Amniotic epithelial cell (primary cell): Measurements from ENCODE around the gene DLX5.
"Not testable (repeated sequence)": the region's sequence is repeated elsewhere in the genome, so short reads cannot be mapped to it uniquely, and the experiment has no call there.

Source experiments
- DNase-seq: peaks from one replicate; pipeline ENCODE4 v3.0.0-alpha.2; 2010; ENCODE audit warnings: low read depth

The DLX5 gene

GRCh38 chr7:97024209-97025129 is at the start of gene DLX5:
Gene DLX5 (minus strand): TSS chr7:97024831. CDS start chr7:97024623, 208 bp downstream.
- peak; percentile 11 for DNase-seq

GRCh38 chr7:97072025-97072424 is 47.4 kb upstream of the DLX5 start:
- not testable (repeated sequence) for DNase-seq

- peak; percentile 39 for DNase-seq
Measured at GRCh38 chr7:97064972-97065587, 40.4 kb upstream of the DLX5 start.

- no peak for DNase-seq
Measured at GRCh38 chr7:97064020-97064419, 39.4 kb upstream of the DLX5 start.

GRCh38 chr7:97043281-97043680 is 18.6 kb upstream of the DLX5 start:
- no peak for DNase-seq

GRCh38 chr7:97039374-97040065 is 14.9 kb upstream of the DLX5 start:
- no peak for DNase-seq

GRCh38 chr7:97034213-97034852 is 9.7 kb upstream of the DLX5 start:
- DNase-seq = not testable (repeated sequence)

GRCh38 chr7:97027427-97028234 is 3.0 kb upstream of the DLX5 start:
- DNase-seq = peak; percentile 85

GRCh38 chr7:97026715-97027426 is 2.2 kb upstream of the DLX5 start:
- no peak for DNase-seq

GRCh38 chr7:97025983-97026714 is 1.5 kb upstream of the DLX5 start:
- DNase-seq = no peak

- no peak for DNase-seq
Measured at GRCh38 chr7:97025130-97025499, 484 bp upstream of the DLX5 start.

GRCh38 chr7:97022491-97023306 is 1.9 kb downstream of the DLX5 start:
- no peak for DNase-seq

GRCh38 chr7:97021747-97022490 is 2.7 kb downstream of the DLX5 start:
- DNase-seq = peak; percentile 17

GRCh38 chr7:97020996-97021746 is 3.5 kb downstream of the DLX5 start:
- no peak for DNase-seq

- DNase-seq = no peak
Measured at GRCh38 chr7:97020601-97020995, 4.0 kb downstream of the DLX5 start.

- DNase-seq = no peak
Measured at GRCh38 chr7:97019710-97020225, 4.9 kb downstream of the DLX5 start.

- no peak for DNase-seq
Measured at GRCh38 chr7:97018791-97019531, 5.7 kb downstream of the DLX5 start.
